ENCODE measurements around the gene PRKCH.

- TF ChIP-seq CTCF (IDR thresholded peaks at IDR 0.05), result no peak
- TF ChIP-seq POLR2AphosphoS5 (IDR thresholded peaks at IDR 0.05), result no peak
- no peak for TF ChIP-seq POLR2A (IDR thresholded peaks at IDR 0.05)
- TF ChIP-seq EP300 (IDR thresholded peaks at IDR 0.05), result no peak
Observed at GRCh38 chr14:61463664-61464285, 142.4 kb downstream of the PRKCH start.

All from sigmoid colon (tissue), 4 donors.